HG02763 (cell line): ENCODE measurements around the gene PIGM.

ENCODE experiments used
- ATAC-seq: cut with Tn5 transposase; IDR thresholded peaks from one replicate; pipeline ENCODE4 v1.9.1; 2021; ENCODE audit warnings: mild to moderate bottlenecking, moderate library complexity; ENCODE audit not compliant: unreplicated experiment

Gene PIGM

DNA sequence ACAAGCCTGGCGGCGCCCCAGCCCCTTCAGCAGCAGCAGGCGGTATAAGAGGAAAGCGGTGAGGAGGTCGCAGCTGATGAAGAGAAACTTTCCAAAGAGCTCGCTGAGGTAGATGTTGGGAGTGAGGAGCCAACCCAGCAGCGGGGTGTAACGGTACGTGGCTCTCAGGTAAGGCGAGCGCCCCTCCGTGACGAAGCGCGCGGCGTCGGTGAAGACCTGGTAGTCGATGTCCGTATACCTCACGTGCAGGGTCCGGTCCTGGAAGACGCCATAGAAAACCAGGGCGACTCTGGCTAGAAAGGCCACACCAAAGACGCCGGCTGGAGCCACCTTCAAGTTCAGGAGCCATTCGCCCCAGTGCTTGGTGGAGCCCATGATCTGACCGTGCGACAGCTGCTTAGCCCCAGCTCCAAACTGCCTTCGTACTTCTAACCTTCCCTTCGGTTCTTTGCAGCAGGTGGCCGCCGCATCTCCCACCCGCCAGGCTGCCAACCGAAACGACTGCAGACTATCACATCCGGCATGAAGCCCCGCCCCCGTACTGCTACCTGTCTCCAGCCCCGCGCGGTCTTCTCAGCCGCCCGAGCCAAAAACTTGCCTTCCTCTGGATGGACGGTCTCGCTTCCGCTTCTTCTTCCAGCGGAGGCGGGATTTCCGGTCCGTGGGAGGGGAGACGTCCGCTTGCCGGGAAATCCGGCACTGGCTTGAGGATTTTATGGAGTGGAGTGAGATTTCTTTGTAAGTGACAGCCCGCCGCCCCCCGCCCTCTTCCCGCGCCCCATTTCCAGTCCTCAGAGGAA lies at the start of gene PIGM:
Gene PIGM, minus strand, starts transcription at position 626 of the 800 bp plus-strand sequence. Its CDS starts 251 bp downstream, at position 375.
- peak; percentile 96 for ATAC-seq

DNA sequence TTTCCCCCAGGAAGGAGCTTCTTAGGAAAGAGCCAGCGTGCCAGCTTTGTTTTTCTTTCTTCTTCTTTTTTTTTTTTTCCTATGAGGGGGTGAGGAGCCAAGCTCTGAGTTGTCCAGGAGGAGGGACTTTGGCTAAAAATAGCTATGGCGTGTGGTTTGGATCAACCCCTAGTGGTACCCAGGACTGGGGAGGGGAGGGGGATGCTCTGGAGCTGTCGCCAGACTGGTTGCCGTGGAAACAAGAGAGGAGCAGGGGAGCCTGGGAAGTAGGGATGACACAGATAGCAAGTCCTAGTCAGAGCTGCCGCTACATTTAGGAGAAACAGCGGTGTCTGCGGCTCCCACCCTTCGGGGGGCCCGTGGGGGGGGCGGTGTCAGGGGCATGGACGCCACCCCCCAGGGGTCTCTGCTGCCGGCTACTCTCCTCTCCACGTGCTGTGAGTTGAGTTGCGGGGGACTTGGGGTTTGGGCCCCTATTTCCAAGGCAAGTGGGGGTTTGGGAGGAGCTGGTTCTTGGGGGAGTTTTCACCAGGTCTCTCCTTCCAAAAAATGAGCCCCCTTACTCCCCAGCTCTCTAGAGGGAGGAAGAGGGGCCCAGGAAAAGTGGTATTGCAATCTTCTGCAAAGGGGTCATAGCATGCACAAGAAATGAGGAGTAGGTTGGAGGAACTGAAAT lies 49.6 kb upstream of the PIGM start, which contains the start of gene KCNJ9:
Gene KCNJ9, plus strand, starts transcription at position 278 of the 676 bp plus-strand sequence. CDS start 2,493 bp downstream, outside the sequence.
- no peak for ATAC-seq

DNA sequence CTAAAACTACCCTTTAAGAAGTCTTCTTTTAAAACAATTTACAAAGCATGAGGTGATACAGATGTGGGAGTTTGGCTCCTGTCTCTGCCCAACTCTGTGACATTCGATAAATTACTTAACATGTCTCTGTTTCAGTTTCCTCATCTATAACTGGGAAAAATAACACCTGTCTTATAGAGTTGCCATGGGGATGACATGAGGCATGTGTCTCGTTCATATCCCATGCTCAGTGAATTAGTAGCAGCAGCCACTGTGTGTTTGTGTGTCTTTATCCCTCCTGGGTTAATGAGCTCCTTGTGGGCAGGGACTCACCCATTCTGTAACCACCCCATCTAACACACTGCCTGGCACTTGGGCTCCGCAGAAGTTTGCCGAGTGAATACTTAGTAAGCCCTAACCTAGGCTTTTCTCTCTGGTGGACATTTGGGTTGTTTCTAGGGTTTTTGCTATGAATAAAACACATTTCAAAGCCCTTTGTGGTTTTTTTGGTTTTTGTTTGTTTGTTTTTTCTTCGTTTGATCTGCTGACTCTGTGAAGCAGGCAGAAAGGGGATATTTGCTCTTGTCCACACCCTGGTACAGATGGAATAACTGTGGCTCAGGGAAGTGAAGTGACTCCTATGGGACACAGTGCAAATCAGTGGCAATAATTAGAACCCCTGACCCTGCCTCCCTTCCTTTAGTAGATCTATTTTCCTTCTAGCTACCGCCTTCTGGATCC lies 48.8 kb upstream of the PIGM start:
- no peak for ATAC-seq

DNA sequence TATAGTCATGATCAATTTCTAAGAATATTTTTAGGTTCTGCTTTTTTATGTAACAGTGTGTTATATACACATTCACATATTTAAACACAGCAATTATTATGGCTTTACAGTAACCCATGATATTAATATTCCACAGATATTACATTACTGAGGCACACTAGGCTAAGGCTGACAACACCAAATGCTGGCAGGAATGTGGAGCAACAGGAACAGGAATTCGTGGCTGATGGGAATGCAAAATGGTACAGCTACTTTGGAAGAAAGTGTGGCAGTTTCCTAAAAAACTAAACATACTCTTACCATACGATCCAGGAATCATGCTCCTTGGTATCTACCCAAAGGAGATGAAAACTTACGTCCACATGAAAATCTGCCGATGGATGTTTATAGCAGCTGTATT lies 47.7 kb upstream of the PIGM start:
- no peak for ATAC-seq

DNA sequence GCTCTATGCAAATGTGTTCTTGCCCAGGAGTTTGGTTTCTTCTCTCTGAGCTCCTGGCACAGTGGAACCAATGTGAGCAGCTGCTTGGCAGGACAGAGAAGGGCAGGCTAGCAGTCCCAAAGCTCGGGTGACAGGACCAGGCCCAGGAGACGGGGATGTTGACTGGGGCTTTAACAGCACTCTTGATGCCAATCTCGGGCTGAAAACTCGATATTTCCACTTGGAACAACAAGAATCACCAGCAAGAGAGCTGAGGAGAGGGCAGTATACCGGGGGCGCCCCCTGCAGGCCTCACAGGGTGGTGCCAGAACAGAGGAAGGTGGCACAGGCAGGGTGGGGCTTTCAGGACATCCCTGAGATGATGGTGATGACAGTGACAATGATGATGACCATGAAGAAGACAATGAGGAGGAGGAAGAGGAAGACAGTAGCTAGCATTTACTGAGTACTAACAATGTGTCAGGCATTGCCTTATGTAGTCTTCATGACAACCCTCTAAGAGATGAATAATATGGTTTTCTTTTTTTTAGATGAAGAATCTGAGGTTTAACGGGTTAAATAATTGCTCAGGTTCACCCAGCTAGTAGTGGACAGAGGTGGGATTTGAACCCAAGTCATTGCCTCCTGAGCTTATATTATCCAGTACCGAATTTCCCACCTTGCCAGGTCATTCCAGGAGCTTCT lies 46.9 kb upstream of the PIGM start:
- no peak for ATAC-seq

DNA sequence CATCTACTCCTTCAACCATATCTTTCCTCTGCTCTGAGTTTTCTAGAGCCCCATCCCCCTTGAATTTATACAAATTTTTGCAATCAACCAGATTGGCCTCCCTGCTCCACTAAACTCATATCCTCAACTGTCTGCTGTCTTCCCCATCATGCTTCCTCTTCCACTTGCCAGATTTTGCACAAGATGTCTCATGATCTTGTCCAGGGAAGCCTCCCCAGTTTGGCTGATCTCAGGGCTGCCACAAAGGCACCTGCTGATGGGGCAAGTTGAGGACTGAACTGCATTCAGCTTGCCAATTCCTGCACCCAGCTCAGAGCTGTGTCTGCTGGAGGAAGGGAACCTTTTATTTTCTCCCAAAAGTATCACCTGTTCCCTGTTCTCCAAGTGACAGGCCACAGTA lies 45.7 kb upstream of the PIGM start:
- ATAC-seq = no peak

DNA sequence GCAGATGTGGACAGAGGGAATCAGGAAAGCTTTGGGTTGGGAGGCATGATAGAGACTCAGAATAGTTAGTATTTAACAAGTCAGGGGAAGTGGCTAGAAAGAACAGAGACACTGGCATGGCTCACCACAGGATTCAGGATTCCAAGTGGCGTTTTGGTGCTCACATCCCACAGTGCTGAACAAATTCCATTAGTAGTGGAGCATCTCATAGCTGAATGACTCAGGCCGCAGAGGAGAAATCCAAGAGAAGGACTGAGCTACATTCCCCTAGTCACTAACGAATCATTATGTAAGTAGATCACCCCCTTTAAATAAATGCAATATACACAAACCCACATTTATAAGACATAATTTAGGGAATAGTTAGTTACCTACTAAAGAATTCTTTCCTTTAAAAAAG lies 44.5 kb upstream of the PIGM start:
- ATAC-seq = no peak

DNA sequence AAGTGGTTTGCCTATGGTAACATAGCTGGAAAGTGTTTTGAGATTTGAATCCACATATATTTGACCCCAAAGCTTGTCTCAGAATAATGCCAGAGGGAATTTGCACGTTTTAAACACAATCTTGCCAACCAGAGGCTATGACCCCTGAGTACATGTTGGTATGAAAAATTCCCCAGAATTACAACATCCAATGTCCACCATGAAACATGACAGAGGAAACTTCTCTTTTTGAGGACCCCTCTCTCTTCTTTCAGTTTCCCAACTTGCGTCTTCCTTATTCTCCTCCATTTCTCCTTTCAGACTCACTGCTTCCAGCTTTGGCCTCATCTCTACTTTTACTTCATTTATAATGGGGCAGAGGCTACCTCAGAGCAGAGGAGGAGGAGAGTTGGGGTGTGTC lies 44.0 kb upstream of the PIGM start:
- ATAC-seq = no peak

DNA sequence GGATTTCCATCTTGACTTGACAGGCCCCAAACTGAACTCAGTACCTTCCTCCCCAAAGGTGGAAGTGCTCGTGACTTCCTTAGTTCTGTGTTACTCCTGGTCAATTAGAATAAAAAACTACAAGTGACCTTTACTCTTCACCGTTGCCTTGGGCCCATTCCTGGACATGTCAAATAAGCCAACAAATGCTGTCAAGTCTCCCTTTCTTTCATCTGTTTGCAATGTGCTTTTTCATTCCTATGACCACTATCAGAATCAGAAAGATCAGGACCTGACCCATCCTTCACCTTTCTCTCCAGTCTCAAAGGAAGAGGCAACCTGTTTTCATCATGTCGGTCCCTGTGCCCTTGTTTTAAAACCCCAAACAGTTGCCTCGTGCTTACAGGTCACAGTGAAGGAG lies 43.1 kb upstream of the PIGM start:
- no peak for ATAC-seq

DNA sequence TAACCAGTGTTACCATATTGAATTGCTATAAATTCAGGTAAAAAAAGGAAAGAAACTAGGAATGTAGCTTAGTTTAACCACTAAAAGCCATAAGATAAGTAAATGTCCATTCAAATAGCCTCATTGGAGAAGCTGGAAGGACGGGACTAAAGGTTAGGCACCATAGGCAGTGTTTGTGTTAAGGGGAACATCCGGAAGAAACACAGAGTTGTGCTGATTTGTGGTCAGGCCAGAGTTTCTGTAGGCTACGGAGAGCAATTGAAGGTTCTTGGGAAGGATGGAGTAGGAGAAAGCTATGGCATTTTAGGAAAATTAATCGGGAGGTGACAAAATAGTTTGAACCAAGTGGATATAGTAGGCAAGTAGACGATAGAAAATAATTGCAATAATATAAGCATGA lies 39.5 kb upstream of the PIGM start:
- ATAC-seq = no peak

DNA sequence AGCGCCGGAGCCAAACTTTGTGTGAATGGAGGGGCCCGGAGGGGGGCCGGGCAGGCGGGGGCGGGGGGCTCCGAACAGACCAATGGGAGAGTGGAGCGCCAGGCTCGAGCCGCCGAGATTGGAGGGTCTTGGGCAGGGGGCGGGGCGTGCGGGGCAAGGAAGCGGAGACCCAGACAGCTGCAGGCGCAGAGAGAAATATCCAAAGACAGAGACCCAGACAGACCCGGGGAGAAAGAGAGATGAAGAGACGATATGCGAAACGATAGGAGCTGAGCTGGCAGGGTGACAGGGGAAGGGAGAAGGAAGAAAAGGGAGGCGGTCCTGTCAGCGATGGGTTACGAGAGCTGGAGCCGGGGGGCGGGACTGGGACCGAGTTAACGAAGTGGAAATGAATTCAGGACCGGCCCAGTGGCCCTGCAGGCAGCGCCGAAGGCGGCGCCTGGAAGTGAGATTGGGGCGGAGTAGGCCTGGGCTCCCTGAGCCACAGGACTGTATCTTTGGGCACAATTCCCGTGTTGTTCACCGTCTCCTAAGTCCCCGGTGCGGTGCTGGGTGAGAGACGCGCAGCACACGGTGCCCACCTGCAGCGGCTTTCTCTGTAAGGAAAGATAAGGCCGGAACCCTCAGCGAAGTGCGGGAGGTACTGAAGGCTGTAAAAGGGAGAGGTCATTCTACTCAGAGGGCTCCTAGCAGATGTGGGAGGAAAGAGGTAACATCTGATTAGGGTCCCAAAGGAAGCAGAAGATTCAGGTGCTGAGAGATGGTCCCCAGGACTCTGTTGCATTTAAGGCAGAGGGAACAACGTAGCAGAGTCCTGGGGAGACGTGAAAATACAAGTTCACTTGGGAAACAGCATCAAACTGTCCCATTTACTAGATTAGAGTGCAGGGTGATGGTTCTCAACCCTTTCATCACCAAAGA lies 38.7 kb upstream of the PIGM start:
- ATAC-seq = no peak

DNA sequence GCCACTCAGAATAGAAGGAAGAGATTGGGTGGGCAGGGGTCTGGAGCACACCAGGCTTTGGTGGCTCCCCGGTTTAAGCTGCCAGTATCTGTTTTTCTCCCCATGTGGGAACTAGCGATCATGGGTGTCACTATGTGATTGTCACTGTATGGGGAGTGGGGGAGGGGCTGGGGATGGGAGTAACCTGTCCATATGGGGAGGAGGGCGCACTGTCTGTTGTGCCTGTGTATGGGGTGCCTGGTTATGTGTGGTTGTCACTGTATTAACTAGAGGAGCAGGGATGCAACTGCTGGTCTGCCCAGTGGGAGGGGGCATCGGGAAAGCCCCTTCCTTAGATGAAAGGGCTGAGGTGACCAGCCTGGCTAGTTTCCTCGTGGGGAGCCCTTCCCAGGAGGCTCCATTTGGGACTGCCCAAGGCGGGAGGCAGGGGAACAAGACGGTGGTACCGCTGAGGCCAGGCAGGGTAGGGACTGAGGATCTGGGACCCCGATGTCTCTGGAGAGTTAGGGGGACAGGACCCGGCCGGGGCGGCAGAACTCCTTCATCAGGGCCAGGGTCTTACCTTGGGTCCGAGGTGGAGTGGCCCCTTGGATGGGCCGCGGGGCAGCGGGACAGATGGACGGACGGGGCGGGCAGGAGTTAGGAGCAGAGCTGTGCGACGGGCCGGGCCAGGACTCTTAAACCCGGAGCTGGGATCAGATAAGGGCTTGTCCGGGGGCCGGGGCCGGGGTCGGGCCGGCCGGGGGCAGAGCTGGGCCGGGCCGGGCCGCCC lies 37.9 kb upstream of the PIGM start, which contains the start of gene KCNJ10:
Gene KCNJ10, minus strand, starts transcription at position 701 of the 772 bp plus-strand sequence. CDS start 27,628 bp downstream, outside the sequence.
- ATAC-seq = no peak

DNA sequence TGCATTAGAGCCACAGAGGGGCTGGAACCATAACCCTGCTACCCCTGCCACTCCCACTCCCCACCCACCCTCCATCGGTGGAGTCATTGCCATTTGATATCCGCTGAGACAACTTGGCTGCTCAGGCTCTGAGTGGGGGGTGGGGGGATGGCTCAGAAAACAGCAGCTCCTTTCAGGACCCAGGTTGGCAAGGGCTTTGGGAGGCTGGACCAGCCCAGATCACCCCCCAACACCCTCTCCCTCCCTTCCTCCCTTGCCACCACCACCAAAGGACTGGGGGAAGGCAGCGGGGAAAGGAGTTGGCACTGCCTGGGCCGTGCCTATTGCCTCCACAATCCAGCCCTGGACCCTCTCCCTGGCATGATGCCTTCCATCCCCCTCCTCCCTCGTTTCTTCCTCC lies 36.4 kb upstream of the PIGM start:
- no peak for ATAC-seq

DNA sequence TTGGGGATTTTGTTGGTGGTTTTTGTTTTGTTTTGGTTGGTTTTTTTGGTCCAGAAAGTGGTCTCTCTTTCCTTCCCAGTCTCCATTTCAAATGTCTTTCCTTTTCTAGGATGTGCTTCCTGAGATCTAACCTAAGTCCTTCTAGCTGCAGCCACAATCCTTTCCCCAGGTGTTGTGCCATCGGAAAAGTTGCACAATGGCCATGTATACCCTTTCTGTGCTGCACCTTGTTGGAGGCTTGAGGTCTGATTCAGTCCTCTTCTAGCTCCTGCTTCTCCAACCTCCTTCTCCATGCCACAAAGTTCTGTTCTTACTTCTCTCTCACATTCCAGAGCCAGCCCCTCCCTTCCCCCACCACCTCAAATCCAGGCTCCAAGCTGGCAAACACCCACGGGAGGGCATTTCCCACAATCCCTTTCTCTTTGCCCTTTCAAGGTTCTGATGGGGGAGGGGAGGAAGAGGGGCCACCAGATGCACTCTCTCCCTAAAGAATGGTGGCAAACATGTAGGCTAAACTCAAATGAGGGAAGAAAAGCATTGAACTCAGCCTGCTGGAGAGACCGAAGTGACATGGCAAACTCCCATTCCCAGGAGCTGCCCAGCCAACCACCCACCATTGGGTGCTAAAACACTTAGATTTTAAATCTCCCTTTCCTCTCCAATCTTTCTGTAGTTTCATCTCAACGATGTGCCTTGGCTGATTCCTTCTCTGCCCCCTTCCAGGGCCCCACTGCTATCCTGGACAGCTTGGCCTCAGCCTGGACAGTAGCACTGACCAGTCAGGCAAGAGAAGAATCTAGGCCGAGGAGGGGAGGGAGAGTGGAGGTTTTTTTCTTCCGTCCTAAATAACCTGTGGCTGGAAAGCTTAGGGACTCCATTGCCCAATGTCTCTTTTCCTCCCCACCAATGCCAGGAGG lies 35.3 kb upstream of the PIGM start:
- ATAC-seq = no peak

DNA sequence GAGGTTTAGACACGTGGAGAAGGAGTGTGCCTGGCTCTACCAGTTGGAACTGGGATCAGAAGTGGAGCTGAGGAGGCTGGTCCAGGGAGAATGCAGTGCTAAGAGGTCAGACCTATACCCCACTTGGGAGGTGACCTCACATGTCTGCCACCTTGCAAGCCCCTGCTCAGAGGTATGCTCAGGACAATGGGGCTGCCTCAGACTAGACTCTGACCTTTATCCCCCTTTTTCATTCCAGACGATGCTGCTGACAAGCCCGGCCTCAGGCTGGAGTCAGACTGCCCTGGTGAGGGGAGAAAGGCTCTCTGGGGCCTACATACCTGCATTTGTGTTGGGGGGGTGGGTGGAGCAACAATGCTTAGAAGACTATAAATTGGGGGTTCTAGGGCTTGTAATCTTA lies 33.0 kb upstream of the PIGM start:
- ATAC-seq = no peak

DNA sequence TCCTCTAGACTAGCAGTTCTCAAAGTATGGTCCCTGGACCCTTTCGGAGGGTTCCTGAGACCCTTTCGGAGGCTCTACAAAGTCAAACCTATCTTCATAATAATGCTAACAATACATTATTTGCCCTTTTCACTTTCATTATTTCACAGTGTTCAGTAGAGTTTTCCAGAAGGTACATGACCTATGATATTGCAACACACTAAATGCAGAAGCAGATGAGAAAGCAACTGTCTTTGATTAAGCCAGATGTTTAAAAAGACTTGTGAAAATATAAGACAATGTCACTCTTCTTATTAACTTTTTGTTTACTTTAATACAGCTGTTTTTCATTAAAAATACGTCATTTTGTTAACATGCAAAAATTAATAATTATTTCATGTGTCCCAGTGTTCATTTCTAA lies 32.4 kb upstream of the PIGM start:
- no peak for ATAC-seq

DNA sequence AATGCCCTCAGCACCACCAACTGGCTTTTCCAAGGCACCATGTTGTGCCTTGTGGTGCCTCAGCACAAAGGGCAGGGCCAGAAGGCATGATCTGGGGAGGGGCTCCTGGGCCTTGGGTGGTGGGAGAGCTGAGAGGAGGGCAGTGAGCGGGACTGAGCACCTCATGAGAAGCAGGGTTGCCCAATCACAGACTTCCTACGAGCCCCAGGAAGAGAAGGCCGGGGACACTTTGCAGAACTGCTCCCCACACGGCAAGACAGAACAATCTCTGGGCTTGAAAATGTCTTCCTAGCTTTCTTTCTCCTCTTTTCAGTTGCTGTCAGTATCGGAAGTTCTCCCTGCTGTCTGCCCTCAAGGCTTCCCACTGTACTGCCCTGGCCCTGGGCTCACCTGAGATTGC lies 31.4 kb upstream of the PIGM start:
- no peak for ATAC-seq

DNA sequence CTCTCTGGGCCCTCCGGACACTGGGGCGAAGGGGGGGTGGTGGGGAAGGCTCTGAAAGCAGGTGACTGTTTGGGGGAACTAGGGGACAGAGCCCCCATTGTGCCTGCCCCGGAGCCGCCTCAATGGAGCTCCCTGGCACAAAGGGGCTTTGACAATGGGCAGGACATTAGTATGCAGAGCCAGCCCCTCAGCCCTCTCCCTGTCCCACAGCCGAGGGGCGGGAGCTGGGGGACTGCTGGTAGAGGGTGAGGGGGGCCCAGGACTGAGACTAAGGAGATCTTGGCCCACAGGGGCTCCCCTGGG lies 30.4 kb upstream of the PIGM start:
- no peak for ATAC-seq
